CD4-positive, CD25-positive, alpha-beta regulatory T cell (primary cell): Measurements from ENCODE around the gene LYZL4. TPM values are rescaled to one million over a fixed set of nuclear protein-coding genes. Genes with fewer than 3 reads are reported as not detected.

Experiments
- ATAC-seq, 2 donors: fragments of 150-1000 bp; cut with Tn5 transposase; one replicate each; pipeline ENCODE4 v1.10.0; 2021; ENCODE audit warnings: low read depth in 2 of 2, moderate number of reproducible peaks in 2 of 2, moderate library complexity in 1 of 2
- DNase-seq, 3 donors: peaks; one replicate each; pipeline versions ENCODE4 v3.0.0 to v3.0.0-alpha.2; 2012 to 2022; ENCODE audit warnings: mixed read lengths in 1 of 3
- H3K27ac ChIP-seq: one replicate; pipeline ENCODE4 v1.7.0; 2013; ENCODE audit warnings: mild to moderate bottlenecking, low read length; ENCODE audit not compliant: insufficient read depth, poor library complexity, severe bottlenecking
- H3K27me3 ChIP-seq: one replicate; pipeline ENCODE4 v1.7.0; 2013; ENCODE audit warnings: low read length; ENCODE audit not compliant: control insufficient read depth, insufficient read depth
- H3K36me3 ChIP-seq: one replicate; pipeline ENCODE4 v1.7.0; 2013; ENCODE audit warnings: mild to moderate bottlenecking, low read length, moderate library complexity; ENCODE audit not compliant: control insufficient read depth, insufficient read depth
- H3K4me1 ChIP-seq: 2 replicates; pipeline ENCODE4 v1.7.0; 2013; ENCODE audit warnings: mild to moderate bottlenecking, low read length; ENCODE audit not compliant: insufficient read depth, control insufficient read depth, poor library complexity, severe bottlenecking
- H3K4me3 ChIP-seq: one replicate; pipeline ENCODE4 v1.7.0; 2013; ENCODE audit warnings: low read depth, mild to moderate bottlenecking, low read length, moderate library complexity
- H3K9me3 ChIP-seq, 2 experiments: 1 replicate in 1 of 2; 2 replicates in 1 of 2; pipeline ENCODE4 v1.7.0; 2013; ENCODE audit warnings: low read length in 2 of 2, mild to moderate bottlenecking in 1 of 2, moderate library complexity in 1 of 2; ENCODE audit not compliant: control insufficient read depth in 2 of 2
- H3K27ac Mint-ChIP-seq, 3 donors: one replicate each; pipeline ENCODE4 v1.8.0; 2020 to 2022; ENCODE audit warnings: mild to moderate bottlenecking in 3 of 3, mixed read lengths in 3 of 3, moderate library complexity in 2 of 3
- H3K27me3 Mint-ChIP-seq: one replicate; pipeline ENCODE4 v1.8.0; 2022; ENCODE audit warnings: mild to moderate bottlenecking, mixed read lengths
- H3K36me3 Mint-ChIP-seq: one replicate; pipeline ENCODE4 v1.8.0; 2020; ENCODE audit warnings: mixed read lengths
- H3K4me1 Mint-ChIP-seq, 4 donors: one replicate each; pipeline ENCODE4 v1.8.0; 2020 to 2022; ENCODE audit warnings: mixed read lengths in 4 of 4, mild to moderate bottlenecking in 1 of 4
- H3K4me3 Mint-ChIP-seq, 4 donors: one replicate each; pipeline ENCODE4 v1.8.0; 2020 to 2022; ENCODE audit warnings: mild to moderate bottlenecking in 4 of 4, mixed read lengths in 4 of 4, moderate library complexity in 3 of 4
- H3K9me3 Mint-ChIP-seq, 7 donors: one replicate each; pipeline ENCODE4 v1.8.0; 2020 to 2022; ENCODE audit warnings: mixed read lengths in 7 of 7, mild to moderate bottlenecking in 3 of 7, moderate library complexity in 2 of 7
- polyA plus RNA-seq, 4 donors: library from polyadenylated mRNA; unstranded; fragments of 300-500 nt; fragmentation: Illumina TruSeq; gene quantifications; one replicate each; pipeline ENCODE4 v1.2.3, GENCODE V29; 2021
- total RNA-seq: library from RNA; stranded (reverse); gene quantifications from one replicate; pipeline ENCODE4 v1.2.3, GENCODE V29; 2022

The LYZL4 gene
- total and polyA plus RNA-seq, 5 donors from 2014 or later: not detected

- Mint-ChIP-seq H3K27me3 (no peaks in the 10 kb centered on the region), H3K36me3 (no peaks in the 10 kb centered on the region), H3K4me1 (peaks cover 0 to 3% (median 0%) of the 10 kb centered on the region in 4 donors), H3K9me3 (peaks cover 0 to 2% (median 0%) of the 10 kb centered on the region in 7 donors), H3K4me3 (no peak overlapping the region), H3K27ac (no peak overlapping the region)
- ATAC-seq (no peak), DNase-seq (no peak)
- Histone ChIP-seq H3K27me3 (peaks cover 3% of the 10 kb centered on the region), H3K4me1 (no peaks in the 10 kb centered on the region), H3K36me3 (no peaks in the 10 kb centered on the region), H3K4me3 (no peak overlapping the region), H3K27ac (no peak overlapping the region), H3K9me3 (no peaks in the 10 kb centered on the region)
Observed at GRCh38 chr3:42424911-42425310, 14.5 kb upstream of the LYZL4 start.

GRCh38 chr3:42421818-42422796 is 11.7 kb upstream of the LYZL4 start:
- DNase-seq: no peak
- H3K27ac ChIP-seq: no peak overlapping the region
- H3K27ac Mint-ChIP-seq: no peak overlapping the region
- ATAC-seq: no peak
- no peaks in the 10 kb centered on the region for H3K4me1 Mint-ChIP-seq
- no peaks in the 10 kb centered on the region for H3K27me3 ChIP-seq
- H3K27me3 Mint-ChIP-seq: no peaks in the 10 kb centered on the region
- H3K9me3 ChIP-seq: no peaks in the 10 kb centered on the region
- H3K4me3 ChIP-seq: no peak overlapping the region
- no peak overlapping the region for H3K4me3 Mint-ChIP-seq
- H3K9me3 Mint-ChIP-seq: peaks cover 0 to 2% (median 0%) of the 10 kb centered on the region in 7 donors
- H3K36me3 ChIP-seq: no peaks in the 10 kb centered on the region
- no peaks in the 10 kb centered on the region for H3K36me3 Mint-ChIP-seq
- no peaks in the 10 kb centered on the region for H3K4me1 ChIP-seq

GRCh38 chr3:42419563-42419962 is 9.2 kb upstream of the LYZL4 start:
- H3K27ac Mint-ChIP-seq: no peak overlapping the region
- H3K36me3 ChIP-seq: no peaks in the 10 kb centered on the region
- peaks cover 0 to 3% (median 0%) of the 10 kb centered on the region in 4 donors for H3K4me1 Mint-ChIP-seq
- H3K4me1 ChIP-seq: no peaks in the 10 kb centered on the region
- no peak overlapping the region for H3K4me3 Mint-ChIP-seq
- no peak overlapping the region for H3K27ac ChIP-seq
- H3K36me3 Mint-ChIP-seq: no peaks in the 10 kb centered on the region
- DNase-seq (no peak), ATAC-seq (no peak)
- no peaks in the 10 kb centered on the region for H3K27me3 ChIP-seq
- no peak overlapping the region for H3K4me3 ChIP-seq
- no peaks in the 10 kb centered on the region for H3K9me3 Mint-ChIP-seq
- H3K9me3 ChIP-seq: no peaks in the 10 kb centered on the region
- H3K27me3 Mint-ChIP-seq: peaks cover 8% of the 10 kb centered on the region

- DNase-seq: no peak
Observed at GRCh38 chr3:42412526-42413155, 2.2 kb upstream of the LYZL4 start.

GRCh38 chr3:42411429-42411828 is 1.0 kb upstream of the LYZL4 start:
- H3K4me1 Mint-ChIP-seq: peaks cover 0 to 3% (median 0%) of the 10 kb centered on the region in 4 donors
- Histone ChIP-seq H3K4me1 (no peaks in the 10 kb centered on the region), H3K4me3 (no peak overlapping the region), H3K27me3 (peaks cover 3% of the 10 kb centered on the region), H3K27ac (no peak overlapping the region), H3K36me3 (no peaks in the 10 kb centered on the region), H3K9me3 (no peaks in the 10 kb centered on the region)
- DNase-seq (no peak), ATAC-seq (no peak)
- no peak overlapping the region for H3K4me3 Mint-ChIP-seq
- H3K27me3 Mint-ChIP-seq: peaks cover 12% of the 10 kb centered on the region
- H3K9me3 Mint-ChIP-seq: peaks cover 0 to 3% (median 0%) of the 10 kb centered on the region in 7 donors
- no peaks in the 10 kb centered on the region for H3K36me3 Mint-ChIP-seq
- H3K27ac Mint-ChIP-seq: no peak overlapping the region

More at GRCh38 chr3:42412526-42413155, 2.2 kb upstream of the LYZL4 start:
- Mint-ChIP-seq H3K9me3 (peaks cover 0 to 3% (median 0%) of the 10 kb centered on the region in 7 donors), H3K27me3 (peaks cover 12% of the 10 kb centered on the region), H3K36me3 (no peaks in the 10 kb centered on the region), H3K4me1 (peaks cover 0 to 3% (median 0%) of the 10 kb centered on the region in 4 donors), H3K4me3 (no peak overlapping the region), H3K27ac (no peak overlapping the region)
- H3K4me3 ChIP-seq: no peak overlapping the region
- no peaks in the 10 kb centered on the region for H3K9me3 ChIP-seq
- no peaks in the 10 kb centered on the region for H3K36me3 ChIP-seq
- ATAC-seq: no peak
- H3K27me3 ChIP-seq: peaks cover 3% of the 10 kb centered on the region
- no peaks in the 10 kb centered on the region for H3K4me1 ChIP-seq
- no peak overlapping the region for H3K27ac ChIP-seq

- Mint-ChIP-seq H3K27ac (no peak overlapping the region), H3K4me1 (peaks cover 0 to 9% (median 2%) of the 10 kb centered on the region in 4 donors), H3K36me3 (no peaks in the 10 kb centered on the region), H3K4me3 (no peak overlapping the region), H3K9me3 (peaks cover 0 to 4% (median 0%) of the 10 kb centered on the region in 7 donors), H3K27me3 (no peaks in the 10 kb centered on the region)
- H3K4me1 ChIP-seq: no peaks in the 10 kb centered on the region
- H3K9me3 ChIP-seq: no peaks in the 10 kb centered on the region
- H3K27me3 ChIP-seq: no peaks in the 10 kb centered on the region
- no peak overlapping the region for H3K4me3 ChIP-seq
- ATAC-seq (no peak), DNase-seq (no peak)
- no peaks in the 10 kb centered on the region for H3K36me3 ChIP-seq
- no peak overlapping the region for H3K27ac ChIP-seq
Observed at GRCh38 chr3:42408156-42408555, 2.3 kb downstream of the LYZL4 start.

- Mint-ChIP-seq H3K4me1 (peaks cover 0 to 9% (median 2%) of the 10 kb centered on the region in 4 donors), H3K9me3 (peaks cover 0 to 4% (median 0%) of the 10 kb centered on the region in 7 donors), H3K27me3 (no peaks in the 10 kb centered on the region), H3K36me3 (no peaks in the 10 kb centered on the region), H3K4me3 (no peak overlapping the region), H3K27ac (no peak overlapping the region)
- ATAC-seq: no peak
- Histone ChIP-seq H3K9me3 (no peaks in the 10 kb centered on the region), H3K4me1 (no peaks in the 10 kb centered on the region), H3K27ac (no peak overlapping the region), H3K27me3 (no peaks in the 10 kb centered on the region), H3K4me3 (no peak overlapping the region), H3K36me3 (no peaks in the 10 kb centered on the region)
- DNase-seq: no peak
Observed at GRCh38 chr3:42406727-42407450, 3.5 kb downstream of the LYZL4 start.
